HG02943 (cell line): ENCODE results near the gene ACKR2.
A peak's percentile ranks its signal among the peaks of the same experiment; 100 is the strongest.

Experiments used
- ATAC-seq: cut with Tn5 transposase; IDR thresholded peaks from one replicate; pipeline ENCODE4 v1.9.1; 2021; ENCODE audit warnings: mild to moderate bottlenecking, low read depth, moderate library complexity; ENCODE audit not compliant: unreplicated experiment

Gene ACKR2, protein sequence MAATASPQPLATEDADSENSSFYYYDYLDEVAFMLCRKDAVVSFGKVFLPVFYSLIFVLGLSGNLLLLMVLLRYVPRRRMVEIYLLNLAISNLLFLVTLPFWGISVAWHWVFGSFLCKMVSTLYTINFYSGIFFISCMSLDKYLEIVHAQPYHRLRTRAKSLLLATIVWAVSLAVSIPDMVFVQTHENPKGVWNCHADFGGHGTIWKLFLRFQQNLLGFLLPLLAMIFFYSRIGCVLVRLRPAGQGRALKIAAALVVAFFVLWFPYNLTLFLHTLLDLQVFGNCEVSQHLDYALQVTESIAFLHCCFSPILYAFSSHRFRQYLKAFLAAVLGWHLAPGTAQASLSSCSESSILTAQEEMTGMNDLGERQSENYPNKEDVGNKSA

DNA sequence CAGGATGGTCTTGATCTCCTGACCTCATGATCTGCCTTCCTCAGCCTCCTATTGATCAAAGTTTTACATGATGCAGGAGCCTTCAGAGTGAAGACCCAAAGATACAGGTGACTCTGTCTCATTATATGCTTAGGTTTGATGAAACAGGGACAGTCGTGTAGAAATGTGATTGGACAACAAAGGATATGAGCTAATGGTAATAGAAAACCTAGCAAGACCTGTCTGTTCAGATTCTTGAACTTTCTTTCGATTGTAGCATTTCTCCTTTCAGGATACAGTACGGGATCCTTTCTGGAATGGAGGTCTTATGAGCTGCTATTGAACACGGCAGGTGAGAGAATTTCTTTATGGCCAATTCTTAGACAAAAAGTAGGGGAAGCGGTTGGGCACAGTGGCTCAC is at the start of gene ACKR2:
Gene ACKR2 (plus strand): TSS at position 244 of the 400 bp plus-strand sequence. CDS start 55,058 bp downstream, outside the sequence.
- no peak for ATAC-seq

DNA sequence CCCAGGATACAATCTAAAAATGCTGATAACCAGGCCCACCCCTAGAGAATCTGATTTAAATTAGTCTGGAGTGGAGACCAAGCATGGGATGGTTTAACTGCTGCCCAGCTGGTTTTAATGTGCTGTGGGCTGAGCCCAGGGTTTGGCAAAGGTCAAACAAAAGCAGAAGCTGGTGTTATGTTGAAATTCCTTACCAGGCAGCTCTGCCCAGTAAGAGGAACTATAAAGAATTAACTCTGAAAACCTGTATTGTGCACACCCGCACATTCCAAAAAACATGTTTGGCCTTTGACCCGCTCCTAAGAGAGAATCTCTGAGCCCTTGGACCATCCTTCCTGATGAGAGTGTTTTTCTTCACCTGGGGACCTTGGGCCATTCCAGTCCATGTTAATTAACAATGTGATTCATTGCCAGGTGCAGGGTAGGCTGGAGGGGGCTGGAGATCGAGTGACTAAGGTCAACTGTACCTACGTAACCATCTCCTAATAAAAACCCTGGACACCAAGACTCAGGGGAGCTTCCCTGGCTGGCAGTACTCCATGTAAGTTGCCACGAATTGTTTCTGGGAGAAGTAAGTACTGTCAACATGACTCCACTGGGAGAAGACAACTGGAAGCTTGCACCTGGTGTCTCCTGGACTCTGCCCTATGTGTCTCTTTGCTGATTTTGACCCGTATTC is 47.1 kb upstream of the ACKR2 start:
- ATAC-seq = no peak

DNA sequence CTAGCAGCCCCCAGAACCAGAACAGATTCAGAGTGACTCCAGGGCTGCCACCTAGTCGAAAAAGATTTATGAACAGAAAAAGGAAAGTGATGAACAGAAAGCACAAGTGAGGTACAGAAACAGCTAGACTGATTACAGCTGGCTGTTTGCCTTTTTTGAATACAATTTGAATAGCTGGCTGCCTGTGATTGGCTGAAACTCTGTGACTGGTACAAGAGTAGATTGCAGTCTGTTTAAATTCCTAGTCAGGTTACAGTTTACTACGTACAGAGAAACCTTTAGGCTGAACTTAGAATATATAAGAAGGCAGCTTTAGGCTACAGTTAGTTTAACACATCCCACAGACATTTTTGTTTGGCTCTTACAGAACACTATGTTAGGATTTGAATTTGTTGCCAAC is 46.2 kb upstream of the ACKR2 start:
- no peak for ATAC-seq

DNA sequence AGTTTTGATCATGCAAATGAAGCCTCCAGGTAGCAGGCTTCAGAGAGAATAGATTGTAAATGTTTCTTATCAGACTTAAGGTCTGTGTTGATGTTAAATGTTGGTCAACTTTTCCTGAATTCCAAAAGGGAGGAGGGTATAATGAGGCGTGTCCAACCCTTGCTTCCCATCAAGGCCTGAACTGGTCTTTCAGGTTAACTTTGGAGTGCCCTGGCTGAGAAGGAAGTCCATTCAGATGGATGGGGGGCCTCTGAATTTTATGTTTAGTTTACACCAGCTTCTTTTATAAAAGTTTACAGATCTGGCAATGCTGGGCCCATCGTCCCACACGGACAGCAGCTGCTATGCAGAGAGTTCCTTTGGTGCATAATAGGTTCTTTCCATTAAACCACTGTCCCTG is 45.1 kb upstream of the ACKR2 start:
- no peak for ATAC-seq

DNA sequence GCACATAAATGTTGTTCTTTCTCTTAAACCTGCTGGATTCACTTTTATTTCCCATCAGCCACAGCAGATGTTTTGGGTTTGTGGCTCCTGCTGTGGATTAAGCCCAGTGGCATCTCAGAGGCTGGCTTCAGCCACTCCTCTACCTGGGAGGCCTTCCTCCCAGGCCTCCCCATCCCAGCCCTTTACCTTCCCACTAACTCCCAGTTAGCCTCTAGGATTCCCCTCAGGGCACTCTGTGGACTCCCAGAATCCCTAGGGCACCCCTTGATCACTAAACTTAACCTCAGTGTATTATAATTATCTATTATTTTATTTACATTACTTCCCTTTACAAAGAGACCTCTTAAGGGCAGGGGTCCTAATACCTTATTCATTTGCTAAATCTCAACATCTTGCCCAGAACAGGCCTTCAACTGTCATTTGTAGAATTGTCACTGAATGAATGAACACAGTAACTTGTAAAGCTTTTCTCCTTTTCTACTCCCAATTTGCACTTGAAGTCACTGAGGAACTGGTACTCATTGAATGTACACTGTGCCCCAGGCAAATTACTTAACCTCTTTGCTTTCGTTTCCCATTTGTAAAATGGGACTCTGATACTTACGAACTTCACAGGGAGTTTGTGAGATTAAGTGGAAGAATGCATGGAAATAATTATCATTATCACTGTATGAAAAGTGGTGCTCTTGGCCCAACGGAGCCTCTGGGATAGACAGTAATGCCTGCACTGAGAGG is 44.5 kb upstream of the ACKR2 start:
- ATAC-seq = no peak

DNA sequence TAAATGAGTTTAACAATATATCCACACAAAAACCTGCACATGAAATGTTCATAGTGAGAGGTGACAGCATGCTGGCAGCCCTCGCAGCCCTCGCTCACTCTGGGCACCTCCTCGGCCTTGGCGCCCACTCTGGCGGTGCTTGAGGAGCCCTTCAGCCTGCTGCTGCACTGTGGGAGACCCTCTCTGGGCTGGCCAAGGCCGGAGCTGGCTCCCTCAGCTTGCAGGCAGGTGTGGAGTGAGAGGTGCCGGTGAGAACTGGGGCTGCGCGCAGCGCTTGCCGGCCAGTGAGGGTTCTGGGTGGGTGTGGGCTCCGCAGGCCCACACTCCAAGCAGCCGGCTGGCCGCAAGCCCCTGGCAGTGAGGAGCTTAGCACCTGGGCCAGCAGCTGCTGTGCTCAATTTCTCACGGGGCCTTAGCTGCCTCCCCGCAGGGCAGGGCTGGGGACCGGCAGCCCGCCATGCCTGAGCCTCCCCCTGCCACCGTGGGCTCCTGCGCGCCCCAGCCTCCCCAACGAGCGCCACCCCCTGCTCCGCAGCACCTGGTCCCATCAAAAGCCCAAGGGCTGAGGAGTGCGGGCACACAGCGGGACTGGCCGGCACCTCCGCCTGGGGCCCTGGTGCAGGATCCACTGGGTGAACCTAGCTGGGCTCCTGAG is 39.6 kb upstream of the ACKR2 start:
- no peak for ATAC-seq

DNA sequence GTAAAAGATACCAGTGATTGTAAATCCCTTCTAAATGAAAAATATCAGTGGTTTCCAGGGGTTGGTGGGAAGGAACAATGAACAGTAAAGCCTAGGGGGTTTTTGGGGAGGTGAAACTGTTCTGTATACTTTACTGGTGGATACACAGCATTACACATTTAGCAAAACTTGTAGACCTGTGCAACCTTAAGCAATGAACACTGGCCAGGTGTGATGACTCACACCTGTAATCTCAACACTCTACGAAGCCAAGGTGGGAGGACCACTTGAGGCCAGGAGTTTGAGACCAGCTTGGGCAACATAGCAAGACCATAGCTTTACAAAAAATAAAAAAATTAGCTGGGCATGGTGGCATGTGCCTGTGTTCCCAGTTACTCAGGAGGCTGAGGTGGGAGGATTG is 38.0 kb upstream of the ACKR2 start:
- no peak for ATAC-seq

DNA sequence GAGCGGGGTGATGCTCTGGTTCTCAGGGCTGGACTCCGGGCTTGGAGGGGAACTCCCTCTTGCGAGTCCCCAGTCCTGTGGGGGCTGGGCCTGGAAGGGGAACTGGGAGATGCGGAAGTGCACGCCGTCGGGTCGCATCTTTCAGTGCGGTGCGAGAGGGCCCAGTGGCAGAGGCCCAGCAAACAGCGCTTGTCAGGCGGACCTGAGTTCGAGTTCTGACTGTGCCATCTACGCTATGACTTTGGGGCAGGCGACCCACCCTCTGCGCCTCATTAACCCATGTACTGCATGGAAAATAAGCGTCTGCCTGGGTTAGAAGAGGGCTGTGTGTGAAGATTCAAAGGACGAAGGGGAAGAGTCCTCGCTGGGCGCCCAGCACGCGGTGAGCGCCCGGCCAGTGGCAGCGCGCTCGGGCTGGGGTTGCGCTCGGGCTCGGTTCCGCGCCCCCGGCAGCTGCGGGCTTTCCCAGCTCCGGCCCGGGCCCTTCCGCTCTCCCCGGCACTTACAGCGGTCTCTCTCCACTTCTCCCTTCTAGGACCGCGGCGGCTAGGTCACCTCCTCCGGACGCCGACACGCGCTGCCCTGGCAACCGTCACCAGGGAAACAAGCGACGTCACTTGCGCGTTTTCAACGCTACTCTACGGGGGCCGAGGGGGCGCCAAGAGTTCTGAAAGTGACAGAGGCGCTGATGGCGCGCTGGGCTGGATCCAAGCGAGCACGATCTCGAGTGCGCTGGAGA is 36.4 kb upstream of the ACKR2 start, which contains the start of gene CCDC13:
Gene CCDC13 (minus strand): TSS at position 584 of the 739 bp plus-strand sequence. CDS start 14,908 bp downstream, outside the sequence.
- ATAC-seq = peak; percentile 98

DNA sequence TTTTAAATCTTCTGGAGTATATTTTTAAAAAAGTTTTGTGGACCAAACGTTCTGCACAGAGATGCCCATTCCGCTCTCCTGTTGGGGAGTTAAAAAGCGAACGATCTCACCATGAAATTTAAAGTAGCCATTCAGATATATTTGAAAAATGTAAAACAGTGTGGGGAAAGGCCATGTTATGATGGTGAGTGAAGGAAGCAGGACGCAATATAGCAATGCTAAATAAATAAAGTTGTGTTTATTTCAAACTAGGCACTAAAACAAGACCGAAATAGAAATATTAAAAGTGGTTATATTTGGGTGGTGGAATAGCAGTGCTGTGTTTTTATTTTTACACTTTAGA is 35.9 kb upstream of the ACKR2 start:
- peak; percentile 2 for ATAC-seq

DNA sequence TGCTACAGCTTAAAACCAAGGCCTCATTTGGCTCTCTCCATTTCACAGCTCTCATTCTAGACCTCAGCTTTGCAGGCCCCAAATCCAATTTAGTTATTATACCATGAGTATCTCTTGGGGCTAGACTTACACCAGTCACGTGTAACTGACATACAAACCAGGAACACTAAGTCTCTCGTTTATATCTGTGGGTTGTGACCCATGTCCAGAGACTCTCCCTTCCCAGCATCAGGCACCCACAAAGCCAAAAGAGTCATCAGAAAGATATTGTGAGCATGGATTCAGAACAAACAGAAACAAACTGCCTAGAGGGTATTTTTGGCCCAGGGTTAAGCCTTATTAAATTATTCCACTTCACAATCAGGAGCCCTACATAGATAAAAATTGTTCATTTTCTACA is 30.6 kb upstream of the ACKR2 start:
- ATAC-seq = no peak

DNA sequence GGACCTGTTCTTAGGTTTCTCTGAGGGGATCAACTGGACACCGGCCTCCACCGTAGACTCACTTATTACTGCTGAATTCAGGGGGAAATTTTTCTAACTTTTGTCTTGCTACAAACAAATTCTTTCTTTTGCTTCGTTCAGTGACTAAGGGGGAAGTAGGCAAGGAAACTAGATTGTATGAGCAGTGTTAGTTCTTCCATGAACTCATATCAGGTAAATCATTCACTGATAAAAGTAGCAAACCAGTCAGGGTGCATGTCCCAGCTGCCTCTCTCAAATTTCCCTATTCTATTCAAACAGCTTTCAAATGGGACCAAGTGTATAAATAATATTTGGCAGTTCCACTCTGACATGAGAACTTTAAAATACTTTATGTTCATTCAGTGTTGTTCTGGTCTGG is 28.8 kb upstream of the ACKR2 start:
- ATAC-seq = no peak

DNA sequence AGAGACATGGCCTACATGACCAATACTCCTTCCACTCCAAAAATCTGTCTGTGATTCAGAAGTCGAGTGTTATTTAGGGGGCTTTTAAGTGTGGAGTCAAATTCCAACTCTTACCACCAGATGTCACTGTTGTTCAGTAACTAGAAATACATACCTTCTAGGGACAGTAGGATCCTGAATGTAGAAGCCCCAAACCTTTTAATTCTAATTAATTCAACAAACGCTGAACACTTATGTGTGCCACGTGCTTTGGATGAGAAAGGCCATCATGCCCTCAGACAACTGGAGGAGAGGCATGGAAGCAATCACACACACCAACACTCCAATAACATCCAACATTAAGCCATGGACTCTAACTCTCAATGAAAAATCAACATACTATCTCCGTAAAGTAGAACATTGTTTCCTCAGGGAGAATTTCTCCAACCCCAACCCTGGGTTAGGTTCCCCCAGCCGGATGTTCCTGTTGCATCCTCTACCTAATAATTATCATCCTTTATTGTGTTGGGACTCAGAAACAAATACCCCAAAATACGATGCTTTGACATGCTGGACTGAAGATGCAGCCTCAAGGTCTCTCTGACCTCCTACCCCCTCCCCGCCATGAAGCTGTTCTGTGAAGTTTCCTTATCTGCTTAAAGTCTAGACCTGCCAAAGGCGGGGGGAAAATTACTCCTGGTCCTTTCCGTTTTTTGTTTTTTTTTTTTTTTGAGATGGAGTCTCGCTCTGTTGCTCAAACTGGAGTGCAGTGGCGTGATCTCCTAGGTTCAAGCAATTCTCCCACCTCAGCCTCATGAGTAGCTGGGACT is 28.1 kb upstream of the ACKR2 start:
- ATAC-seq = no peak

DNA sequence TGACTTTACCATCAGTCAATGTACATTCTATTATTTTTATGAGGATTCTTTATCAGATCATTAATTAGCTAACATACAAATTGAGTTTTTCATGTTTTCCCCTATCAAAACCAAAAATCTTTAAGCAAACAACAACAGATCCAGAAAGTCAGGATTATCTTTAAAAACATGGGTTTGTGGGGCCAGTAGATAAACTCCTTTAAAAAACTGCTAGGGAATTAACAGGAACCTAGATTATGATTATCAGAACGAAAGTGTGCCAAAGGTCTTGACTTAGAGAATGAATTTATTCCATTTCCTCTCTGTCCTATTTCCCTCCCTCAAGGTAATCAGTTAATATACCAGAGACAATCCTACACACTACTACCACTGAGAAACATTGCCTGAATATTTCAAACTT is 23.0 kb upstream of the ACKR2 start:
- no peak for ATAC-seq

DNA sequence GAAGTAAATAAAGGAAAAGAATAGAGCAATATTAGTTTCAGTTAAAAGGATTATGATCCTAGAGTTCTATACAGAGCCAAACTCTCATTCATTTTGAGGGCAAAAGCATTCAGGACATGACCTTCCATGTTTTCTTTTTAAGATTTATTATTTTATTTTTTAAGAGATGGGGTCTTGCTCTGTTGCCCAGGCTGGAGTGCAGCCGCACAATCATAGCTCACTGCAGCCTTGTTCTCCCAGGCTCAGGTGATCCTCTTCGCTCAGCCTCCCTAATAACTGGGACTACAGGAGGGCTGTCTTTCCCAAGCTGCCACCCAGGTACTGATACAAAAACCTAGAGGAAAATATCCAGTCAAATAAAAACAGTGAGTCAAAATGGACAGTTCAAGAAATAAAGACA is 22.6 kb upstream of the ACKR2 start:
- no peak for ATAC-seq

DNA sequence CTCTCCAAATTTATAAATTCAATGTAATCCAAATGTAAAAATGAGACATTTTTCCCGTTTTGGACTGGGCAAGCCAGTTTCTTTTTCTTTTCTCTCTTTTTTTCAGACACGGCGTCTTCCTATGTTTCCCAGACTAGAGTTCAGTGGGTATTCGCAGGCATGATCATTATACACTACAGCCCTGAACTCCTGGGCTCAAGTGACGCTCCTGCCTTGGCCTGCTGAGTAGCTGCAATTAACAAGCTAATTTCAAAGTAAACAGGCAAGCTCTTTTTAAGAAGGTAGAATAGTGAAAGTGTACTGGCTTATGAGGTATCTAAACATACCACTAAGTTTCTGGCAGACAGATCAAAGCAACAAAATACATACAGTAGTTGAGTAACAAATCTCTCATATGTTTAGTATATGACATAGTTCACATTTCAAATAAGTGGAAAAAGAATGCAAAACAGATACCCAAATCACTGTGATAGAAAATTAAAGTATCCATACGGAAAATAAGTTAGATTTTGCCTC is 18.5 kb upstream of the ACKR2 start:
- no peak for ATAC-seq

DNA sequence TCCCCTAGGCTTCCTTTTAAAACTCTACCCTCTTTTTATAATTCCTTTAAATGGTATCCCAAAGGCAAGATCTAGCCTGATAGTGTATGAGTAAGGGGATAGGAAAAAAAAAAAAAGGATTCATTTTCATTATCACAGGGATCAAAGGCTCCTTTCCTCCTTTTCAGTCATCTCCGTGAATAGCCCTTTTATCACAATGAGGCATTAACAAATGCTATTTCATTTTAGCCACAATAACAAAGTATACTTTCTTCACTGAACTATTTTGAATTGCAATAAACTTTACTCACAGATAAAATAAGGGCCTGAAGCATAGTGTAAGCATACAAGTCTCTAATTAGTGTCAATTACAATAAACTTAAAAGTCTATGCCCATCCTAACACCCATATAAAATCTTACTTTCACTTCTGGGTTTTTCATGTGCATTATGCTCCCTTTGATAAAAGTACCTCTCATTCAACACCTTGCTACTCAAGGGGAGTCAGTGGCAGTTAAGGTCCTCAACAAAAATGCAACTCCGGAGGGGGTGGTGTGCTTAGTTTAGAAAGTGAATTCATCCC is 13.5 kb upstream of the ACKR2 start:
- no peak for ATAC-seq

DNA sequence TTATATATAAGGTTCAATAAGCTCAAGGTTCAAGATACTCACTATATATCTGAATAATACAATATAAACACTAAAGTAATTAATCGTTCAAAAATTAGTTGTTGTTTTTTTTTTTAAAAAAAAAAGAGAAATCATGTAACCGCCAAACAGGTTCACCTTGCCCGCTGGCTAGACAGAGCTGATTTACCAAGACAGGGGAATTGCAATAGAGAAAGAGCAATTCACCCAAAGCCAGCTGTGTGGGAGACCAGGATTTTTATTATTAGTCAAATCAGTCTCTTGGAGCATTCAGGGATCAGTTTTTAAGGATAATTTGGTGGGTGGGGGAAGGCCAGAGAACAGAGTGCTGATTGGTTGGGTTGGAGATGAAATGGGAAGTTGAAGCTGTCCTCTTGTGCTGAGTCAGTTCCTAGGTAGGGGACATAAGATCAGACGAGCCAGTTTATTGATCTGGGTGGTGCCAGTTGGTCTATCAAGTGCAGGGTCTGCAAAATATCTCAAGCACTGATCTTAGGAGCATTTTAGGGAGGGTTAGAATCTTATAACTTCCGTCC is 12.8 kb upstream of the ACKR2 start:
- no peak for ATAC-seq

DNA sequence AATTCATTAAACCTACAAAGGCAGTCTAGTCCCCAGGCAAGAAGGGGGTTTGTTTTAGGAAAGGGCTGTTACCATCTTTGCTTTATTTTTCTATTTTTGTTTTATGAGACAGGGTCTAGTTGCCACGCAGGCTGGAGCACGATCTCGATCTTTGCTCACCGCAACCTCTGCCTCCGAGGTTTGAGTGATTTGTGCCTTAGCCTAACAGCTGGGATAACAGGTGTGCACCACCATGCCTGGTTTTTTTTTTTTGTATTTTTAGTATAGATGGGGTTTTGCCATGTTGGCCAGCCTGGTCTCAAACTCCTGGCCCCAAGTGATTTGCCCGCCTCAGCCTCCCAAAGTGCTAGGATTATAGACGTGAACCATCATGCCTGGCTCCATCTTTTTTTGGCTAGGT is 9.9 kb upstream of the ACKR2 start:
- no peak for ATAC-seq

DNA sequence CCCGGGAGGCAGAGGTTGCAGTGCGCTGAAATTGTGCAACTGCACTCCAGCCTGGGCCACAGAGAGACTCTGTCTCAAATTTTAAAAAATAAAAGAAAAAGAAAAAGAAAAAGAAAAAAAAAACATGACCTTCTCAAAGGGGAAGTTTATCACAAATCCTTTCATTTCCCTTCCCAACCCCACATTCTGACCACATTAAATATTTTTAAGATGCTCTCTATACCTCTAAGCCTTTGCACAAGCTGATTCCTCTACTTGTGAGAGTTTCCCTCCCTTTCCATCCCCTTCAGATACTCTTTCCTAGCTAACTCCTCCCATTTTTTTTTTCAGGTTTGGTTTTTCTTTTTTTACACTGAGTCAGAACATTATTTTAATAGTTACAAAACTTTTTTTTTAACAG is 9.0 kb upstream of the ACKR2 start:
- no peak for ATAC-seq
